ENCODE data around the gene ACY1.

DNA sequence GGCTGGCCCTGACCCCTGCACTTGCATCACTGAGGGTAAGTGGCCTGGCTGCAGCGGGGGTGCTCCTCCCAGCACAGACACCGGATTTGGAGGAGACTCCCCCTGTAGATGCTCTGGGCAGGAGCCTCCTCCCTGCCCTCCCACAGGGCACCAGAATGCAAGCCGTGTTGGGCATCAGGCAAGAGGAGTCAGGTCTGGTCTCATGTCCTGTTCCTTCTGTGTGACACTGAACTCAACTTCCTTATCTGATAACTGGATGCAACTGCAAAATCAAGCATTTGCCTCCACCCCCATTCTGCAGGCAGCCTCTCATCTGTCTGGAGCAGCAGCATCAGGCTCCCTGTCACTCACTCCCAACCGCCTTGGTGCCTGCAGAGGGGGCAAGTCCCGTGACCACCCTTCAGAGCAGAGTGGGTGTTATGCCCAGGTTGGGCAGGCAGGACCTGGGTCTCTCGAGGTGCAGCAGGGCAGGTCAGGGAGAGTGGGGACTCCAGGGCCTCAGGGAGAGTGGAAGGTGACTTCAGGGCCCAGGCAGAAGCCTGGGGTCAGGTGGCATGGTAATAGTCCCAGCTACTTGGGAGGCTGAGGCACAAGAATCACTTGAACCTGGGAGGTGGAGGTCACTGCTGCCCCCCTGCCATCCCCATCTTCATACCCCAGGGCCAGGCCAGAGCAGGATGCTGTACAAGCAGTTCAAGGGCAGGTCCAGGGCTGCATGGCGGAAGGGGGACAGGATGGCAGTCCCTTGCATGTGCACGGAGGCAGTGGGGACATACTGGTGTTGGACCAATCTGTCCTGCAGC is 22.9 kb downstream of the ACY1 start:
- no peak for TF ChIP-seq TAF1 (IDR thresholded peaks at IDR 0.05; ENCODE audit: borderline replicate concordance, low read depth, low read length)
- no peak for TF ChIP-seq POLR2A (IDR thresholded peaks at IDR 0.05; ENCODE audit: low read depth, low read length)

Data from GM12878 (cell line).